Activated CD8-positive, alpha-beta memory T cell treated with anti-CD3 and anti-CD28 coated beads, Interleukin-2, amount 50 U/mL, for 4 hours (primary cell): ENCODE results near the gene OPN1MW.
"Not testable (repeated sequence)": the region's sequence is repeated elsewhere in the genome, so short reads cannot be mapped to it uniquely, and the experiment has no call there.

Experiments
- DNase-seq: peaks from one replicate; pipeline ENCODE4 v3.0.0-alpha.2; 2020

The OPN1MW gene

GRCh38 chrX:154182296-154182695 is at the start of gene OPN1MW:
OPN1MW (plus strand) TSS chrX:154182596; CDS start chrX:154182678, 82 bp downstream.
- not testable (repeated sequence) for DNase-seq

- no peak for DNase-seq
Measured at GRCh38 chrX:154135458-154136229, 46.8 kb upstream of the OPN1MW start.

- peak; percentile 72 for DNase-seq
Measured at GRCh38 chrX:154136627-154137161, 45.7 kb upstream of the OPN1MW start.

- DNase-seq = no peak
Measured at GRCh38 chrX:154138857-154139256, 43.5 kb upstream of the OPN1MW start.

GRCh38 chrX:154140206-154140605 is 42.2 kb upstream of the OPN1MW start:
- no peak for DNase-seq

GRCh38 chrX:154140742-154141141 is 41.7 kb upstream of the OPN1MW start:
- DNase-seq = no peak

- no peak for DNase-seq
Measured at GRCh38 chrX:154142386-154142785, 40.0 kb upstream of the OPN1MW start.

- no peak for DNase-seq
Measured at GRCh38 chrX:154142950-154143745, 39.2 kb upstream of the OPN1MW start.

GRCh38 chrX:154144010-154144409 is 38.4 kb upstream of the OPN1MW start, which contains the start of gene OPN1LW:
OPN1LW (plus strand) TSS chrX:154144243; CDS start chrX:154144284, 41 bp downstream.
- DNase-seq = not testable (repeated sequence)

- DNase-seq = not testable (repeated sequence)
Measured at GRCh38 chrX:154151030-154151429, 31.4 kb upstream of the OPN1MW start.

GRCh38 chrX:154156221-154156620 is 26.2 kb upstream of the OPN1MW start:
- not testable (repeated sequence) for DNase-seq

GRCh38 chrX:154157207-154157606 is 25.2 kb upstream of the OPN1MW start:
- DNase-seq = not testable (repeated sequence)

- not testable (repeated sequence) for DNase-seq
Measured at GRCh38 chrX:154159345-154159744, 23.1 kb upstream of the OPN1MW start.

GRCh38 chrX:154164902-154165301 is 17.5 kb upstream of the OPN1MW start:
- DNase-seq = not testable (repeated sequence)

GRCh38 chrX:154168384-154168783 is 14.0 kb upstream of the OPN1MW start:
- not testable (repeated sequence) for DNase-seq

- DNase-seq = not testable (repeated sequence)
Measured at GRCh38 chrX:154172535-154172943, 9.9 kb upstream of the OPN1MW start.

GRCh38 chrX:154174356-154174755 is 8.0 kb upstream of the OPN1MW start:
- DNase-seq = not testable (repeated sequence)

- DNase-seq = not testable (repeated sequence)
Measured at GRCh38 chrX:154183794-154184193, 1.4 kb downstream of the OPN1MW start.

GRCh38 chrX:154192846-154193245 is 10.4 kb downstream of the OPN1MW start:
- DNase-seq = not testable (repeated sequence)

GRCh38 chrX:154194316-154194715 is 11.9 kb downstream of the OPN1MW start:
- not testable (repeated sequence) for DNase-seq

GRCh38 chrX:154196466-154196865 is 14.1 kb downstream of the OPN1MW start:
- not testable (repeated sequence) for DNase-seq

- not testable (repeated sequence) for DNase-seq
Measured at GRCh38 chrX:154209670-154210418, 27.4 kb downstream of the OPN1MW start.

GRCh38 chrX:154211057-154211456 is 28.7 kb downstream of the OPN1MW start:
- not testable (repeated sequence) for DNase-seq
